Left cardiac atrium (tissue), 4 donors: Measurements from ENCODE around the gene TRIP6. TPM values are rescaled to one million over a fixed set of nuclear protein-coding genes. Genes with fewer than 3 reads are reported as not detected.
A peak's percentile ranks its signal among the peaks of the same experiment; 100 is the strongest.
"Not testable (repeated sequence)": the region's sequence is repeated elsewhere in the genome, so short reads cannot be mapped to it uniquely, and the experiment has no call there.

Experiments used
- ATAC-seq, 2 donors: fragments of 200-7000 bp; cut with Tn5 transposase; one replicate each; pipeline ENCODE4 v1.9.1; 2020; ENCODE audit warnings: mild to moderate bottlenecking in 2 of 2, moderate library complexity in 2 of 2
- DNase-seq: peaks from one replicate; pipeline ENCODE4 v3.0.0-alpha.2; 2020
- intact Hi-C, 2 donors: fragments of 100-400 bp; cut with DNase I; formaldehyde crosslinking; loops; one replicate each; pipeline versions ENCODE4 v1.14.1 to v1.15.1; 2022 to 2023
- total RNA-seq, 2 donors: library from RNA; stranded (reverse); fragmentation: NEBNext Ultra II Directional; extraction: Animal tissue kit (Norgen Biotek cat#: 25700); gene quantifications; one replicate each; pipeline ENCODE4 v1.2.1, GENCODE V29; 2021
- donor health status: DM: no; HTN: yes; CAD: no.
- donor health status: DM: no; HTN: yes; CAD: no; lungs with severe emphysema.
- donor health status: DM: yes; HTN: yes; CAD: no.
- donor health status: Dilated cardiomyopathy.

The TRIP6 gene
- total RNA-seq, 2 donors from 2014 or later: 36.5 to 48.0 TPM

DNA sequence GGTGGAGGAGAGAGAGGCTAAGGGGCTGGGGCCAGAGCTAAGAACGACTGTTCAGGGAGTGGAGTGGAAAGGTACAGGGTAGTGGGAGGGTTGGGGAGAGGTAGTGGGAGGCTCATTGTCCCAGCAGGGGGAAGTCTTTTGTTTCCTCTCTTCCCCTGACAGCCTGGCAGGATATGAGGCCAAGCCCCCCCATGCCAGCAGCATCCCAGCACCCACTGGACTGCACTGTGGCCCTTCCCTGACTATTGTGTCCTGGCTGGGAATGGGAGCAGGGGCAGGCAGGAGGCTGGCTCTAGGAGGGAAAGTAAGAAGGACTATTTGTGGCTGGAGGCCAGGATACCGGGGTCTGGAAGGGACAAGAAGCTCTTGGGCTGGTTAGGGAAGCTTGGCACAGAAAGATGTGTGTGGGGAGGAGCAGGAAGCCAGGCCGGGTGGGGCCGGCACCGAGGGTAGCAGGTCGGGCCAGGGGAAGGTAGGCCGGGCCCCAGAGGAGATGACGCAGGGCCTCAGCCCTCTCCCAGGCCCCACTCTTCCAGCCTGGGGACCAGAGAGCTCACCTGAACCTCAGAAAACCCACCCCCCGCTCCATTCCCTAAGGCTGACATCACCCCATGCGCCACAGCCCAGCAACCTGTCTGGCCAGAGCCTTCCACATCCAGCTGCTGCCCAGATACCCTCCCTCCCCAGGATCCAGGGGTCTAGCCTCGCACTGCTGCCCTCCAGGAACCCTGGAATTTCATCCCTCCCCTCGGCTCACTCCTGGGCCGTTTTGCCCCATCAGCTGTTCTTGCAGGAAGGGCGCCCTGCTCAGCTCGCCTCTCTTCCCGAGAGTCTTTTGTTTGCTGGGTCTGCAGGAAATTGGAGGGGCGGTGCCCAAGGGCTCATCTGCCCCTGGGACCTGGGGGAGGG lies 31.0 kb upstream of the TRIP6 start:
- intact Hi-C loops: no loop called here
- DNase-seq (peak; percentile 88), ATAC-seq (peak; percentile 40 to 81)

DNA sequence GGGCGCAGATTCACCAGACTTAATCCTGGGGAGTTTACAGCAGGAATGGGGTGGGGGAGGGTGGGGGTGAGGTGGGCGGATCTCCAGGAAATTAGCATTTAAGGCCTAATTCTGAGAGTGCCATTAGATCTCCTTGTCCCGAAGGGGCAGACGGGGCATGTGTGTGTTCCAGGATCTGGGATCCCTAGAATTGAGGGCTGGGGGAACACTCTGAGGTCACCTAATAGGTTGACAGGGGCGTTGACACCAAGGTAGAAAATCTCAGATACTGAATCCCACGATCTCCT lies 30.4 kb upstream of the TRIP6 start:
- intact Hi-C loops: no loop called here
- DNase-seq: no peak
- no peak for ATAC-seq

- ATAC-seq: peak; percentile 96 to 98
Observed at GRCh38 chr7:100837099-100837836, 29.9 kb upstream of the TRIP6 start.

GRCh38 chr7:100839361-100839760 lies 27.8 kb upstream of the TRIP6 start:
- intact Hi-C loops: no loop called here

More at GRCh38 chr7:100837099-100837836, 29.9 kb upstream of the TRIP6 start:
- peak; percentile 95 for DNase-seq
- intact Hi-C loops: no loop called here

GRCh38 chr7:100840470-100841100 lies 26.6 kb upstream of the TRIP6 start:
- ATAC-seq (no peak), DNase-seq (no peak)
- intact Hi-C loops: no loop called here

More at GRCh38 chr7:100839361-100839760, 27.8 kb upstream of the TRIP6 start:
- ATAC-seq: no peak
- no peak for DNase-seq

- intact Hi-C loops: no loop called here
- no peak for ATAC-seq
- DNase-seq: no peak
Observed at GRCh38 chr7:100847360-100847759, 19.8 kb upstream of the TRIP6 start.

DNA sequence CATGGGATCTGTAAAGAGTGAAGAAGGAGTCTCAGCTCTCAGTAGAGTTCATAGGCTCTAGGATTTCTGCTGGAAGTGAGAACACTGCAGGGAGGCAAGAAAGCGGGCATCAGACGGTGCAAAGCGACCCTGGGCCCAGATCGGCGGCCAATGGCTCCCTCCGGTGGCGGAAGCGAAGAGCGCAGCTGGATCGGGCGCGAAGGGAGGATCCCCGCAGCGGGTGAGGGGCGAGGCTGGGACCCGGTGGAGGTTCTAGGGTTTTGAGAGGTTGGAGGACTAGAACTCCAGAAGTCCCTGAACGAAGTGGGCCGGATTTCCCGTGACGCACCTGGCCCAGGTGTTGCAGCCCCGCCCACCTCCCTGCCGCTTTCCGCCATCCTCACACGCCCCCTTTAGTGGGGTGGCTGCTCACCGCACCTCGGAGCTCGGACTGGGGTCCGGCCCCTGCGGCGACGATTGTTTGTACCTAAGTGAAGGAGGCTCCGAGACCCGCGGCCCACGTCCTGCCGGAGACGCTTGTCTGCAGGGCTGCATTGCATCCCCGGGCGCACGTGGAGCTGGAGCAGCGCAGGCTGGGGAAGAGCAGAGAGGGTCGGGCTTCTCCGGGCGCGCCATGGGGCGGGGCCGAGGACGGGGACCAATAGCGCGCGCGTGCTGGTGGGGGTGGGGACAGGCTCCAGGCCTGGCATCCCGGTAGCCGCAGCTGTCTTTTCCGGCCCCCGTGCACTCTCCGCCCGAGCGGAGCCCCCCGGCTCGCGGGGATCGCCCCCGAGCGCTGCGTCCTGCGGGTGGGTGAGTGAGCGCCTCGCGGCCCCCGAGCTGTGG lies 14.9 kb upstream of the TRIP6 start, which contains the start of gene SLC12A9:
Gene SLC12A9, plus strand, starts transcription at position 666 of the 825 bp plus-strand sequence. CDS start 1,485 bp downstream, outside the sequence.
- ATAC-seq (peak; percentile 100), DNase-seq (peak; percentile 95)
- intact Hi-C loops: loop anchor here in 1 of 2 donors (1.0 to 5.0 kb wide), 2 partner anchors 53 to 145 kb away; partner anchors contain the start of gene POP7

- intact Hi-C loops: loop anchor here in 1 of 2 donors (5.0 kb wide), 1 partner anchor 147 kb away; the partner anchor contains the start of gene POP7
- DNase-seq (no peak), ATAC-seq (no peak)
Observed at GRCh38 chr7:100854146-100854895, 12.9 kb upstream of the TRIP6 start.

- ATAC-seq, DNase-seq: not testable (repeated sequence)
- intact Hi-C loops: loop anchor here in 1 of 2 donors (5.0 kb wide), 2 partner anchors 133 to 148 kb away; partner anchors contain the start of genes EPO and POP7
Observed at GRCh38 chr7:100854899-100855298, 12.3 kb upstream of the TRIP6 start.

DNA sequence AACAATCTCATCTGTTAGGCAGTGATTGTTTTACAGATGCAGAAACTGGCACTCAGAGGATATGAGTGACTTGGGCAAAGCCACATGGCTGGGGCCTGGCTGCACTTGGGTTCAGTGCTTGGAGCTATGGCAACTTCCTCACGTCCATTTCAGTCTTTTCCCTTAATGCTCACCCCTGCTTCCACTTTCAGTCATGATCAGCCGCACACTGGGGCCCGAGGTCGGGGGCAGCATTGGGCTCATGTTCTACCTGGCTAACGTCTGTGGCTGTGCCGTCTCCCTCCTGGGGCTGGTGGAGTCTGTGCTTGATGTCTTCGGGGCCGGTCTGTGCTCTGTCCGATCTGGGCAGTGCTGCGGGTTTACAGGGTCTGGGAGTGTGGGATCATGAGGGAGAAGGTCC lies 11.7 kb upstream of the TRIP6 start:
- no peak for ATAC-seq
- intact Hi-C loops: loop anchor here in 1 of 2 donors (5.0 kb wide), 1 partner anchor 133 kb away; the partner anchor contains the start of gene EPO
- no peak for DNase-seq

GRCh38 chr7:100856871-100857282 lies 10.3 kb upstream of the TRIP6 start:
- ATAC-seq (no peak), DNase-seq (no peak)

GRCh38 chr7:100859856-100860255 lies 7.3 kb upstream of the TRIP6 start:
- ATAC-seq (no peak), DNase-seq (no peak)
- intact Hi-C loops: loop anchor here in 1 of 2 donors (5.0 kb wide), 1 partner anchor 138 kb away; the partner anchor contains the start of gene EPO

More at GRCh38 chr7:100856871-100857282, 10.3 kb upstream of the TRIP6 start:
- intact Hi-C loops: loop anchor here in 1 of 2 donors (5.0 kb wide), 1 partner anchor 135 kb away; the partner anchor contains the start of gene EPO

DNA sequence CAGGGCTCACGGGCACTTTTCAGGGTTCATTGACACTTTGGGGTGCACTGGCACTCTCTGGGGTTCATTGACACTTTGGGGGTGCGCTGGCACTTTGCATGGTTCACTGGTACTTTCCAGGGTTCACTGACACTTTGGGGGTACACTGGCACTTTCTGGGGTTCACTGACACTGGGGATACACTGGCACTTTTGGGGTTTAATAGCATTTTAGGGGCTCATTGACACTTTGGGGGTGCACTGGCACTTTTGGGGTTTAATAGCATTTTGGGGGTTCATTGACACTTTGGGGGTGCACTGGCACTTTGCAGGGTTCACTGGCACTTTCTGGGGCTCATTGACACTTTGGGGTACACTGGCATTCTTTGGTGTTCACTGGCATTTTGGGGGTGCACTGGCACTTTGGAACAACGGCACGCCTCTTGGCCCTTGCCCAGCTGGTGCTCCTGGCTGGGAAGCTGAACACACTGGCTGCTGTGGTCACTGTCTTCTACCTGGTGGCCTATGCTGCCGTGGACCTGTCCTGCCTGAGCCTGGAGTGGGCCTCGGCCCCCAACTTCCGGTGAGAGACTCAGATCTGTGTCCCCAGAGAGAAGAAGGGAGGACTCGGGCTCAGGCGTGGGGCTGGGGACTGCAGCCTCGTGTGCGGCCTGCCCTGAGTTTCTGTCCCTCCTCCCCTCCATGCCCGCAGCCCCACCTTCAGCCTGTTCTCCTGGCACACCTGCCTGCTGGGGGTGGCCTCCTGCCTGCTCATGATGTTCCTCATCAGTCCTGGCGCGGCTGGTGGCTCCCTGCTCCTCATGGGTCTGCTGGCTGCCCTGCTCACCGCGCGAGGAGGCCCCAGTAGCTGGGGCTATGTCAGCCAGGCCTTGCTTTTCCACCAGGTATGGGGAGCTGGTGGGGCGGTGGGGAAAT lies 6.2 kb upstream of the TRIP6 start:
- ATAC-seq: no peak
- intact Hi-C loops: no loop called here

GRCh38 chr7:100861616-100861985 lies 5.6 kb upstream of the TRIP6 start:
- intact Hi-C loops: no loop called here
- ATAC-seq (no peak), DNase-seq (no peak)

More for the DNA sequence above, 6.2 kb upstream of the TRIP6 start:
- DNase-seq: no peak

DNA sequence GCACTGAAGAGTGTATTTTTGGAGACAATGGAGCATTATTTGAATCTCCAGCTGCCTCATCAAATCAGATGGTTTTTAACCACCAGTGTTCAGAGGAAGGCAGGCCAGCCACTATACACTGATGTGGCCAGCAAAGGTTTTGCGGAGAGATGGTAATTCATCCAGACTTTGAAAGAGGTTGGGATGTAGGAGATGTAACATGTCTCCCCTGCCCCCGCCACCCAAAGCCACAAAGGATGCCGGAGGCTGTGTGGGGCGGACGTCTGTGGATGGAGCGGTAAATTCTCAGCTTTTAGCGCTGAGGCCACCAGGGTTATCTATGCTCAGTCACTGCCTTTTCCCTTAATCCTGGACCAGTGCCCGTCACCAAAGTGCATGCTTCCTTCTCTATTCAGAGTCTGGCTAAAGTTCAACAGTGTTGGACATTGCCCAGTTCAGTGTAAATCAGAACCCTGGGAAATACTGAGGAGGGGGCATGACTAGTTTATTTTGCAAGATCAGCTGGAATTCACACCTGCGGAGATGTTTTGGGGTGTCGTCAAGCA lies 3.7 kb upstream of the TRIP6 start:
- intact Hi-C loops: no loop called here
- DNase-seq (no peak), ATAC-seq (no peak)

GRCh38 chr7:100864263-100864845 lies 2.8 kb upstream of the TRIP6 start:
- ATAC-seq (no peak), DNase-seq (no peak)
- intact Hi-C loops: no loop called here
